Stomach smooth muscle (tissue), 2 donors: ENCODE data around the gene PNN.
"Not testable (repeated sequence)": the region's sequence is repeated elsewhere in the genome, so short reads cannot be mapped to it uniquely, and the experiment has no call there.

ENCODE experiments used
- H3K27ac ChIP-seq: one replicate; pipeline ENCODE4 v1.7.0; 2013; ENCODE audit warnings: mild to moderate bottlenecking, low read length, inconsistent platforms
- H3K27me3 ChIP-seq, 2 donors: one replicate each; pipeline ENCODE4 v1.7.0; 2013; ENCODE audit warnings: low read length in 2 of 2; ENCODE audit not compliant: insufficient read depth in 2 of 2, control insufficient read depth in 1 of 2
- H3K36me3 ChIP-seq, 2 donors: one replicate each; pipeline ENCODE4 v1.7.0; 2013; ENCODE audit warnings: low read length in 2 of 2; ENCODE audit not compliant: control insufficient read depth in 2 of 2, insufficient read depth in 2 of 2
- H3K4me1 ChIP-seq: one replicate; pipeline ENCODE4 v1.7.0; 2013; ENCODE audit warnings: low read length; ENCODE audit not compliant: control insufficient read depth, insufficient read depth
- H3K4me3 ChIP-seq, 2 donors: one replicate each; pipeline ENCODE4 v1.7.0; 2013; ENCODE audit warnings: low read length in 2 of 2
- H3K9ac ChIP-seq, 2 donors: one replicate each; pipeline ENCODE4 v1.7.0; 2013; ENCODE audit warnings: low read length in 2 of 2, mild to moderate bottlenecking in 1 of 2
- H3K9me3 ChIP-seq, 2 donors: one replicate each; pipeline ENCODE4 v1.7.0; 2013; ENCODE audit warnings: low read length in 2 of 2; ENCODE audit not compliant: control insufficient read depth in 2 of 2
- donor health status: healthy.
- donor health status: Pancreatic carcinoma.

The PNN gene

DNA sequence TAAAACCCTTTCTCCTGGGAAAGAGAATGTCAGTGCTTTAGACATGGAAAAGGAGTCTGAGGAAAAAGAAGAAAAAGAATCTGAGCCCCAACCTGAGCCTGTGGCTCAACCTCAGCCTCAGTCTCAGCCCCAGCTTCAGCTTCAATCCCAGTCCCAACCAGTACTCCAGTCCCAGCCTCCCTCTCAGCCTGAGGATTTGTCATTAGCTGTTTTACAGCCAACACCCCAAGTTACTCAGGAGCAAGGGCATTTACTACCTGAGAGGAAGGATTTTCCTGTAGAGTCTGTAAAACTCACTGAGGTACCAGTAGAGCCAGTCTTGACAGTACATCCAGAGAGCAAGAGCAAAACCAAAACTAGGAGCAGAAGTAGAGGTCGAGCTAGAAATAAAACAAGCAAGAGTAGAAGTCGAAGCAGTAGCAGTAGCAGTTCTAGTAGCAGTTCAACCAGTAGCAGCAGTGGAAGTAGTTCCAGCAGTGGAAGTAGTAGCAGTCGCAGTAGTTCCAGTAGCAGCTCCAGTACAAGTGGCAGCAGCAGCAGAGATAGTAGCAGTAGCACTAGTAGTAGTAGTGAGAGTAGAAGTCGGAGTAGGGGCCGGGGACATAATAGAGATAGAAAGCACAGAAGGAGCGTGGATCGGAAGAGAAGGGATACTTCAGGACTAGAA, 6.1 kb downstream of the PNN start:
- H3K9me3 ChIP-seq, result no peaks in the 10 kb centered on the region
- no peak overlapping the region for H3K27ac ChIP-seq
- peaks cover 30 to 58% of the 10 kb centered on the region in 2 donors for H3K36me3 ChIP-seq
- no peak overlapping the region for H3K9ac ChIP-seq
- H3K27me3 ChIP-seq, result no peaks in the 10 kb centered on the region
- no peak overlapping the region for H3K4me3 ChIP-seq
- H3K4me1 ChIP-seq, result no peaks in the 10 kb centered on the region

DNA sequence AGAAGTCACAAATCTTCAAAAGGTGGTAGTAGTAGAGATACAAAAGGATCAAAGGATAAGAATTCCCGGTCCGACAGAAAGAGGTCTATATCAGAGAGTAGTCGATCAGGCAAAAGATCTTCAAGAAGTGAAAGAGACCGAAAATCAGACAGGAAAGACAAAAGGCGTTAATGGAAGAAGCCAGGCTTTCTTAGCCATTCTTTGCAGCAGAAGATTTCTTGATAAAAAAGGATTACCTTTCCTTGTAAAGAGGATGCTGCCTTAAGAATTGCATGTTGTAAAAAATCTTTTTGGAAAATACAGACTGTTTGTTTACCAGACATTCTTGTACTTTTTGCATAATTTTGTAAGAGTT, 6.6 kb downstream of the PNN start:
- Histone ChIP-seq H3K27ac (no peak overlapping the region), H3K27me3 (no peaks in the 10 kb centered on the region), H3K9ac (no peak overlapping the region), H3K4me3 (no peak overlapping the region), H3K4me1 (no peaks in the 10 kb centered on the region), H3K36me3 (peaks cover 30 to 56% of the 10 kb centered on the region in 2 donors), H3K9me3 (no peaks in the 10 kb centered on the region)

DNA sequence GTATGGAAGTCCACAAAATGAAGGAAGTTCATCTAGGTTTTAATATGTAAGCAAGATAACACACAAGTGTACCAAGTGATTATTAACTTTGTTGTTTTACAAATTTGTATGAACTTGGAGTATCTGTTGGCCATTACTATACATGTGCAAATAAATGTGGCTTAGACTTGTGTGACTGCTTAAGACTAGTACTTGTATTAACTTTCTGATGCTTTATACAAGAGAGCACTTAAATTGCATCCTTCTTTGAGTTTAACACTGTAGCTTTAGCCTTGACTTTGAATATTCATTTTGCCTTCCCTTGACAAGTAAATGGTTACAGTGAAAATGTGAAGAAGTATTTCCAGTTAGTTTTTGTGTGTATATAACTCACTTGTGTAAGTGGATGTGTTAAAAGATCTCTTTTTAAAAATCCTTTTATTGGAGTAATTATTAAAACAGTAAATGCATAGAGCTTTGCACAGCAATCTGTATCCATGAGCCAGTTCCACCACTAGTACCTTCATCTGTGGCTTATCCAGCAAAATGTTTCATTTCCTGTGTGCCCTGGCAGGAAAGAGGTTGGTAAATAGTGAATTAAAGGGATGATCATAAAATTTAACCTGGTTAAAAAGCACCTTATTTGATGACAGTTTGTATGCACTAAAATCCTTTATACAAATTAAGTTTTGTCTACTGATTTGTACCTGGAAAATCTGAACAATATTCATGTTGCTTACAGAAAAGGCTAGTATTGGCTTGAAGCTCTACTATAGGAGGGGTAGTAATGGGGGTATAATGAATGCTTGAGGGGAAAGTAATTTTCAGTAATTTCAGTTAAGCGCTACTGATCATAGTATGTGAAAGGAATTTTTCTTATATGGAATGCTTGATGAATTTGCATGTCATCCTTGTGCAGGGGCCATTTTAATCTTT, 8.0 kb downstream of the PNN start:
- Histone ChIP-seq H3K36me3 (peaks cover 26 to 46% of the 10 kb centered on the region in 2 donors), H3K4me1 (no peaks in the 10 kb centered on the region)

DNA sequence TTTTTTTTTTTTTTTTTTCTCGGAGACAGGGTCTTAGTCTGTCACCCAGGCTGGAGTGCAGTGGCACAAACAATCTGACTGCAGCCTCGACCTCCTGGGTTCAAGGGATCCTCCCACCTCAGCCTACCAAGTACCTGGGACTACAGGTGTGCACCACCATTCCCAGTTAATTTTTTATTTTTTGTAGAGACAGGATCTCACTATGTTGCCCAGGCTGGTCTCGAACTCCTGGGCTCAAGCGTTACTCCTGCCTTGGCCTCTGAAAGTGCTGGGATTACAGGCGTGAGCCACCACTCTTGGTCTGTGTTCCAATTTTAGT, 8.6 kb downstream of the PNN start:
- H3K36me3 ChIP-seq, result peaks cover 26 to 42% of the 10 kb centered on the region in 2 donors

More for the DNA sequence above, 8.0 kb downstream of the PNN start:
- Histone ChIP-seq H3K27ac (no peak overlapping the region), H3K27me3 (no peaks in the 10 kb centered on the region), H3K9me3 (no peaks in the 10 kb centered on the region), H3K4me3 (no peak overlapping the region), H3K9ac (no peak overlapping the region)

DNA sequence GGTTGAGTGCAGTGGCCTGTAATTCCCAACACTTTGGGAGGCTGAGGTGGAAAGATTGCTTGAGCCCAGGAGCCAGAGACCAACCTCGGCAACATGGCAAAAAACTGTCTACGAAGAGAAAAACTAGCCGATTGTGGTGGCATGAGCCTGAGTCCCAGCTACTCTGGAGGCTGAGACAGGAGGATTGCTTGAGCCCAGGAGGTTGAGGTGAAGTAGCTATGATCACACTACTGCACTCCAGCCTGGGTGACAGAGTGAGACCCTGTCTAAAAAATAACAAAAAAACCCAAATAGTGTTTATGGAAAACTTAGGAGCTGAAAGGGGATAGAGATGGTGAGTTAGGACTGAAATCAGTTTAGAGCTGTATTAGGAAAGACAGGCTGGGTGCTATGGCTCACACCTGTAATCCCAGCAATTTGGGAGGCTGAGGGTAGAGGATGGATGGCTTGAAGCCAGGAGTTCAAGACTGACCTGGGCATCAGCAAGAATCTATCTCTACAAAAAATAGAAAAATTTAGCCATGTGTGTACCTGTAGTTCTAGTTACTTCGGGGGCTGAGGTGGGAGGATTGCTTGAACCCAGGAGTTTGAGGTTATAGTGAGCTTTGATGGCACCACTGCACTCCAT, 9.7 kb downstream of the PNN start:
- no peaks in the 10 kb centered on the region for H3K27me3 ChIP-seq
- no peak overlapping the region for H3K4me3 ChIP-seq
- H3K9ac ChIP-seq, result no peak overlapping the region
- H3K36me3 ChIP-seq, result peaks cover 22 to 34% of the 10 kb centered on the region in 2 donors
- H3K4me1 ChIP-seq, result no peaks in the 10 kb centered on the region
- no peak overlapping the region for H3K27ac ChIP-seq
- H3K9me3 ChIP-seq, result no peaks in the 10 kb centered on the region

More for the DNA sequence above, 8.6 kb downstream of the PNN start:
- H3K27me3 ChIP-seq, H3K27ac ChIP-seq, H3K9ac ChIP-seq, H3K4me1 ChIP-seq, H3K9me3 ChIP-seq, H3K4me3 ChIP-seq: not testable (repeated sequence)

DNA sequence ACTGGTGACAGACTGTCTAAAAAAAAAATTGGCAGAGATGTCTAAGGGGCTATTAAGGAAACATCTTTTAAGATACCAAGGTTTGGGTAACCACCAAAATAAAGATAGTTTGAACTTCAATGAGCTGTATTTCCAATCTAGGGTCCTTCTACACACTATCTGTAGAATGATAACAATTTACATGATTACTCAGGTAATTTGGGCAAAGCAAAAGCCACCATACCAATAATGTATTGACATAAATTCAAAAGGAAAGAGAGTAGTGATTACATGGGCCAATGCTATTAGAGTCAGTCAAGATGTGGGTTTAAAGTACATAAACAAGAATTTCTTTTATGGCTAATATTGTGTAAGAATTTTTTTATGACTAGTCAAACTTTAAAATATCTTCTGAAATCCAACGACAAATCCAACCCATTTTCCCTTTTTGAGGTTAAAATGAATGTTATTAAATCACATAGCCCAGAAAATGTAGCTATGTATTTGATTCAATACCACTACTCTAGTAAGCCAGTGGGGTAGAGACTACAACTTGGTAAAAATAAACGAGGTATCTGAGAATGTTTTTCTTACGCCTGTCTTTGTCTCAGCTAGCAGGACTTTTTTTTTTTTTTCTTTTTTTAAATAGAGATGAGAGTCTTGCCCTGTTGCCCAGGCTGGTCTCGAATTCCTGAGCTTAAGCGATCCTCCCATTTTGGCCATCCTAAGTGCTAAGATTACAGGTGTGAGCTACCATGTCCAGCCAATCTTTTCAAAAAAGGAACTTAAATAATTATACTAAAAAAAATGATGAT, 10.4 kb downstream of the PNN start:
- Histone ChIP-seq H3K27me3 (no peaks in the 10 kb centered on the region), H3K4me3 (no peak overlapping the region), H3K27ac (no peak overlapping the region), H3K4me1 (no peaks in the 10 kb centered on the region), H3K9me3 (no peaks in the 10 kb centered on the region), H3K36me3 (peaks cover 17 to 30% of the 10 kb centered on the region in 2 donors), H3K9ac (no peak overlapping the region)

DNA sequence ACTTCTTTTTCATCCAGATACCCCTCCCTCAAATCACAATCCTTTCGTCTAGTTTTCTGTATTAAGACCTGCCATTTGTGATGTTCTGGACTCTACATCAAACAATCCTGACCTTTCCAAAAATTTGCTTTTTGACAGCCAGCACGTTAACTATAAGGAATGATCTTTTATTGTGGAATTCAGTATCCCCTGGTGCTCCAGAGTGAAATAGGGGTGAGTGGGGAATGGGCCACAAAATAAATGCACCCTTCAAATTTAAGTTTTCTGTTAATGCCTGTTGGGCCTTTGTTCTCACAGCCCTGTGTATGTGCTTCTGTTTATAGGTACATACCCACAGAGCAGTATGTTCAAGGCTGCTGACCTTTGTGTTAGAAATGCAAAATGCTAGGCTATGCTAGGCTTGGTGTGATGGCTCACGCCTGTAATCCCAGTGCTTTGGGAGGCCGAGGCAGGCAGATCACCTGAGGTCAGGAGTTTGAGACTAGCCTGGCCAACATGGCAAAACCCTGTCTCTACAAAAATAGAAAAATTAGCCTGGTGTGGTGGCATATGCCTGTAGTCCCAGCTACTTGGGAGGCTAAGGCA, 12.0 kb downstream of the PNN start:
- H3K4me1 ChIP-seq, result no peaks in the 10 kb centered on the region
- H3K36me3 ChIP-seq, result peaks cover 6 to 18% of the 10 kb centered on the region in 2 donors
- H3K9ac ChIP-seq, result no peak overlapping the region
- H3K27me3 ChIP-seq, result no peaks in the 10 kb centered on the region
- H3K4me3 ChIP-seq, result no peak overlapping the region
- H3K27ac ChIP-seq, result no peak overlapping the region
- no peaks in the 10 kb centered on the region for H3K9me3 ChIP-seq

DNA sequence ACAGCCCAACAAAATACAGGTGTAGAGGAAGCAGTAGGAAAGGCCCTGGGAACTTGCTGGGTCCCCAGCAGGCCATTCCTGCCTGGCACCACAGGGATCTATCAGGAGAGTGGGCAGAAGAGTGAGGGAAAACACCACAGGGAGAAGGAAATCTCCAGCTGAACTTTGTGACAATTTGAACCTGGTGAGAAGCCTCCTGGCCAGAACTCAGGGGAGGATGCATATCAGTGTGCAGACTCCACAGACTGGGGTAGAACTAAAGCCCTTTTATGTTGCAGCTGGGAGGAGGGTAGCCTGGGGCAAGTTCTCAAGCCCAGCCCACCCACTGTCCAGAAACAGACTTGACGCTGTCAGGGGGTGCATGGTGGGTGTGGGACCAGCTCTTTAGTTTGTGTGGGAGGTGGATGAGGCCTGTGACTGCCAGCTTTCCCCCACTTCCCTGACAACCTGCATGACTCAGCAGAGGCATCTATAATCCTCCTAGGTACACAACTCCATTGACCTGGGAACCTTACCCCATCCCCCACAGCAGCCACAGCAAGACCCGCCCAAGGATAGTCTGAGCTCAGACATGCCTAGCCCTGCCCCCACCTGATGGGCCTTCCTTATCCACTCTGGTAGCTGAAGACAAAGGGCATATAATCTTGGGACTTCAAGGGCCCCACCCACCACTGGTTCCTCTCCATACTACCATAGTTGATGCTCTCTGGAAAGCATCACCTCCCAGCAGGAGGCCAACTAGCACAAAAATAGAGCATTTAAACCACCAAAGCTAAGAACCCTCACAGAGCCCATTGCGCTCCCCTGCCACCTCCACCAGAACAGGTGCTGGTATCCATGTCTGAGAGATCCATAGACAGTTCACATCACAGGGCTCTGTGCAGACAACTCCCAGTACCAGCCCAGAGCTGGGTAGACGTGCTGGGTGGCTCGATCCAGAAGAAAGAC, 28.9 kb downstream of the PNN start:
- no peaks in the 10 kb centered on the region for H3K36me3 ChIP-seq
- no peaks in the 10 kb centered on the region for H3K4me1 ChIP-seq
- no peak overlapping the region for H3K9ac ChIP-seq
- no peak overlapping the region for H3K4me3 ChIP-seq
- H3K27me3 ChIP-seq, result no peaks in the 10 kb centered on the region
- H3K27ac ChIP-seq, result no peak overlapping the region
- no peaks in the 10 kb centered on the region for H3K9me3 ChIP-seq

DNA sequence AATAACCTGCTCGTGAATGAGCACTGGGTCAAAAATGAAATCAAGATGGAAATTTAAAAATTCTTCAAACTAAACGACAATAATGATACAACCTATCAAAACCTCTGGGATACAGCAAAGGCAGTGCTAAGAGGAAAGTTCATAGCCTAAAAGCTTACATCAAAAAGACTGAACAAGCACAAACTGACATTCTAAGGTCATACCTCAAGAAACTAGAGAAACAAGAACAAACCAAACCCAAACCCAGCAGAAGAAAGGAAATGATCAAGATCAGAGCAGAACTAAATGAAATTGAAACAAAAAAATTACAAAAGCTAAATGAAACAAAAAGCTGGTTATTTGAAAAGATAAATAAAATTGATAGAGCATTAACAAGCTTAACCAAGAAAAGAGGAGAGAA, 32.4 kb downstream of the PNN start:
- not testable (repeated sequence) for H3K9me3 ChIP-seq, H3K4me3 ChIP-seq, H3K36me3 ChIP-seq, H3K27ac ChIP-seq, H3K4me1 ChIP-seq, H3K27me3 ChIP-seq, H3K9ac ChIP-seq
